Heart left ventricle (tissue), 16 donors: Measurements from ENCODE around the gene CYBA. TPM values are rescaled to one million over a fixed set of nuclear protein-coding genes. Genes with fewer than 3 reads are reported as not detected.

Experiments used
- ATAC-seq, 4 donors: fragments of 200-7000 bp; cut with Tn5 transposase; one replicate each; pipeline ENCODE4 v1.9.1; 2020 to 2022; ENCODE audit warnings: moderate library complexity in 4 of 4, mild to moderate bottlenecking in 3 of 4, moderate number of reproducible peaks in 1 of 4
- DNase-seq, 5 donors: peaks; one replicate each; pipeline ENCODE4 v3.0.0-alpha.2; 2020
- H3K27ac ChIP-seq, 12 donors: fragments of 200-600 bp; sonication (generic) in 4 of 12; one replicate each; pipeline versions ENCODE4 v1.5.0 to v1.8.0; 2016 to 2022; ENCODE audit warnings: mild to moderate bottlenecking in 2 of 12
- H3K27me3 ChIP-seq, 9 donors: fragments of 200-600 bp; sonication (generic) in 2 of 9; one replicate each; pipeline versions ENCODE4 v1.5.1 to v1.8.0; 2016 to 2022; ENCODE audit warnings: mild to moderate bottlenecking in 3 of 9
- H3K36me3 ChIP-seq, 9 donors: fragments of 200-600 bp; sonication (generic) in 2 of 9; one replicate each; pipeline versions ENCODE4 v1.5.0 to v1.8.0; 2018 to 2022; ENCODE audit warnings: mild to moderate bottlenecking in 2 of 9
- H3K4me1 ChIP-seq, 12 donors: fragments of 200-600 bp; sonication (generic) in 4 of 12; one replicate each; pipeline versions ENCODE4 v1.5.0 to v1.8.0; 2016 to 2022; ENCODE audit warnings: mild to moderate bottlenecking in 3 of 12
- H3K4me3 ChIP-seq, 12 donors: fragments of 200-600 bp; sonication (generic) in 4 of 12; one replicate each; pipeline versions ENCODE4 v1.5.0 to v1.8.0; 2017 to 2022; ENCODE audit warnings: mild to moderate bottlenecking in 9 of 12, moderate library complexity in 4 of 12
- H3K9me3 ChIP-seq, 12 donors: fragments of 200-600 bp; sonication (generic) in 4 of 12; one replicate each; pipeline versions ENCODE4 v1.5.0 to v1.8.0; 2016 to 2022; ENCODE audit warnings: mild to moderate bottlenecking in 1 of 12
- POLR2A ChIP-seq, 2 donors: fragments of 450-650 bp; IDR thresholded peaks; one replicate each; pipeline ENCODE4 v1.6.1; 2017; ENCODE audit warnings: antibody characterized with exemption in 2 of 2, mild to moderate bottlenecking in 2 of 2, moderate library complexity in 2 of 2
- WGBS, 4 donors: extraction: QIAGEN DNeasy Blood & Tissue Kit in 2 of 4; methylation state at CpG; one replicate each; pipeline versions ENCODE4 v1.1.5 to v1.1.7; 2013 to 2018; 5-methylcytosine and 5-hydroxymethylcytosine counted together
- intact Hi-C, 10 donors: fragments of 100-400 bp; cut with DNase I; formaldehyde crosslinking; loops; one replicate each; pipeline versions ENCODE4 v1.11.1 to v1.14.2; 2022
- polyA plus RNA-seq, 2 donors: library from polyadenylated mRNA; stranded (reverse); fragments of 200-250 nt; gene quantifications; one replicate each; pipeline ENCODE4 v1.2.3, GENCODE V29; 2013
- total RNA-seq, 9 donors: library from RNA; depleted of rRNA in 2 of 9; stranded (reverse); fragments of >200 nt in 2 of 9; fragmentation: NEBNext Ultra II Directional in 3 of 9; extraction: Animal tissue kit (Norgen Biotek cat#: 25700) in 3 of 9; gene quantifications; one replicate each; pipeline versions ENCODE4 v1.1.0 to v1.2.4, GENCODE V29; 2016 to 2023
- TF ChIP-seq, protein P1 (sequence below), 12 donors: fragments of 200-600 bp; sonication (generic) in 4 of 12; IDR thresholded peaks; one replicate each; pipeline versions ENCODE4 v1.5.0 to v1.8.0; 2018 to 2022; ENCODE audit warnings: antibody characterized with exemption in 12 of 12, mild to moderate bottlenecking in 5 of 12
- donor health status: ischemic (EF 13 %, LVEDD 7.1; RV severe dilation, severe dysfunction).
- donor health status: healthy with polysubstance abuse.
- donor health status: DM: no; HTN: yes; CAD: no.
- donor health status: DM: no; HTN: no; CAD: no.
- donor health status: ischemic (EF 25% LVEDD 6.9; RV normal size, moderate dysfunction).
- donor health status: ischemic (EF 25% LVEDD 5.7; RV mildly dilated, moderate dysfunction).
- donor health status: healthy.
- donor health status: DM: yes; HTN: yes; CAD: no.
- donor health status: ischemic (EF 35%, LVEDD 5.7; RV mildly dilated, moderate dysfunction).
- donor health status: nonischemic (EF 11% LVEDD 7.7; RV severe dilation, severe dysfunction).
- donor health status: DM: yes; HTN: yes; CAD: no.
- donor health status: PGD.
- donor health status: ischemic (EF 29% LVEDD 5.4; RV normal size, mild dysfunction).
- donor health status: nonischemic (EF 23%, LVEDD 6.1; RV moderate dilation, normal function).

CYBA gene
- total and polyA plus RNA-seq, 11 donors: 22.6 to 227 (median 46.5) TPM

DNA sequence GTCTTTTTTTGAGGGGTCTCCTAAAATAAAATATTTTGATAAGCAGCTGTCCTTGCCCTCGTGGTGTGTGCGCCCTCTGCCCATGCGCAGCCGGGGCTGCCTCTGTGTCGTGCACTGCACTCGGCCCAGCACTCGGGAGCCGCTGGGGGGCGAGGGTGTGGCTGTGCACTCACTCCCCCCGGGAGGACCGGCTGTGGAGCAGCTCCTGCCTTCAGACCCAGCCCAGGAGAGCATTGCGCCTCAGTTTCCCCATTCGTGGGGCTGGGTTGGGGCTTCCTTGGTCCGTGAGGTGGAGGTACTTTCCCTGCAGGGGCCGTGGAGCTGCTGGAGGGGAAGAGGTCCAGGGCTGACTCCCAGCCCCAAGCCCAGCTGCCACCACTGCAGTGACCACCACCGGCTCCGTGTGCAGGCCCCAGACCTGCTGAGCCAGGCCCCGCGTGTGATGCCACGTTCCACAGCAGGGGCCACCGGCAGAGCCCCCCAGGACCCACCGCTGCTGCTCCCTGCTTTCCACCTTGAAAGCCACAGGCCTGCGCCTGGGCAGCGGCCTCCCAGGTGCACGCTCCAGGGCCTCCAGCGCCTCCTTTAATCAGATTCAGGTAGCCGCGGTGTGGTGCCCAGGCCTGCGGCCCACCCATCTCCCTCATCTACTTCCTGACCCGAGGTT is 18.8 kb downstream of the CYBA start:
- peaks cover 0 to 42% (median 22%) of the 10 kb centered on the region in 12 donors for H3K4me1 ChIP-seq
- peak overlapping the region in 4 of 12 donors; percentile 1 to 42 (median 30) for H3K27ac ChIP-seq
- peaks cover 0 to 21% (median 0%) of the 10 kb centered on the region in 9 donors for H3K27me3 ChIP-seq
- DNase-seq: no peak
- intact Hi-C loops: no loop called here
- ATAC-seq: no peak
- H3K36me3 ChIP-seq: peaks cover 0 to 57% (median 42%) of the 10 kb centered on the region in 9 donors
- H3K4me3 ChIP-seq: no peak overlapping the region
- no peak for TF ChIP-seq POLR2A (IDR thresholded peaks at IDR 0.05)
- TF ChIP-seq, protein P1, sequence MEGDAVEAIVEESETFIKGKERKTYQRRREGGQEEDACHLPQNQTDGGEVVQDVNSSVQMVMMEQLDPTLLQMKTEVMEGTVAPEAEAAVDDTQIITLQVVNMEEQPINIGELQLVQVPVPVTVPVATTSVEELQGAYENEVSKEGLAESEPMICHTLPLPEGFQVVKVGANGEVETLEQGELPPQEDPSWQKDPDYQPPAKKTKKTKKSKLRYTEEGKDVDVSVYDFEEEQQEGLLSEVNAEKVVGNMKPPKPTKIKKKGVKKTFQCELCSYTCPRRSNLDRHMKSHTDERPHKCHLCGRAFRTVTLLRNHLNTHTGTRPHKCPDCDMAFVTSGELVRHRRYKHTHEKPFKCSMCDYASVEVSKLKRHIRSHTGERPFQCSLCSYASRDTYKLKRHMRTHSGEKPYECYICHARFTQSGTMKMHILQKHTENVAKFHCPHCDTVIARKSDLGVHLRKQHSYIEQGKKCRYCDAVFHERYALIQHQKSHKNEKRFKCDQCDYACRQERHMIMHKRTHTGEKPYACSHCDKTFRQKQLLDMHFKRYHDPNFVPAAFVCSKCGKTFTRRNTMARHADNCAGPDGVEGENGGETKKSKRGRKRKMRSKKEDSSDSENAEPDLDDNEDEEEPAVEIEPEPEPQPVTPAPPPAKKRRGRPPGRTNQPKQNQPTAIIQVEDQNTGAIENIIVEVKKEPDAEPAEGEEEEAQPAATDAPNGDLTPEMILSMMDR (IDR thresholded peaks at IDR 0.05): no peak
- H3K9me3 ChIP-seq: no peaks in the 10 kb centered on the region
- whole genome bisulfite sequencing, 4 donors: 82 to 93% (median 87%) methylated on average over 19 to 30 of the region's 30 CpGs

DNA sequence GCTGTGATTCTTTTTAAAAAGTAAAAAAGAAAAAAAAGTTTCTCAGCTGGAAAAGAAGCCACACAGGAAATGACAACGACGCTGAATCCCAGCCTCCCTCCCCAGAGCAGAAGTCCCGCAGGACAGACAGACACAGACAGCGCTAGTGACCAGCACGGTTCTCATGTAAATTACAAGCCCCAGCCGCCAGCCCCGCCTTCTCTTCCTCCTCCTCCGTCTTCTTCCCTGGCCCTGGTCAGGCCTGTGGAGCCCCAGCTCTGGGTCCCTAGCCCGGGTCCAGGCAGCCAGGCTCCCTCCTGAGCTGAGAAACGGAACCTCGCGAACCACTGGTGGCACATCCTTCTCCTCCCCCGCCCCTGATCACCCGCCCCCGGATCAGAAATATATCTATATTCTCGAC is 19.5 kb downstream of the CYBA start:
- H3K27me3 ChIP-seq: peaks cover 0 to 15% (median 0%) of the 10 kb centered on the region in 9 donors
- H3K4me3 ChIP-seq: no peak overlapping the region
- no peak for ATAC-seq
- H3K36me3 ChIP-seq: peaks cover 0 to 64% (median 49%) of the 10 kb centered on the region in 9 donors
- WGBS, 4 donors: 63 to 74% (median 70%) methylated on average over 16 of the region's 16 CpGs
- H3K27ac ChIP-seq: peak overlapping the region in 8 of 12 donors; percentile 1 to 74 (median 40)
- intact Hi-C loops: no loop called here
- no peaks in the 10 kb centered on the region for H3K9me3 ChIP-seq
- TF ChIP-seq, protein P1 (IDR thresholded peaks at IDR 0.05): no peak
- TF ChIP-seq POLR2A (IDR thresholded peaks at IDR 0.05): no peak
- H3K4me1 ChIP-seq: peaks cover 0 to 42% (median 22%) of the 10 kb centered on the region in 12 donors
- DNase-seq: peak; percentile 37 to 74 (median 50)

DNA sequence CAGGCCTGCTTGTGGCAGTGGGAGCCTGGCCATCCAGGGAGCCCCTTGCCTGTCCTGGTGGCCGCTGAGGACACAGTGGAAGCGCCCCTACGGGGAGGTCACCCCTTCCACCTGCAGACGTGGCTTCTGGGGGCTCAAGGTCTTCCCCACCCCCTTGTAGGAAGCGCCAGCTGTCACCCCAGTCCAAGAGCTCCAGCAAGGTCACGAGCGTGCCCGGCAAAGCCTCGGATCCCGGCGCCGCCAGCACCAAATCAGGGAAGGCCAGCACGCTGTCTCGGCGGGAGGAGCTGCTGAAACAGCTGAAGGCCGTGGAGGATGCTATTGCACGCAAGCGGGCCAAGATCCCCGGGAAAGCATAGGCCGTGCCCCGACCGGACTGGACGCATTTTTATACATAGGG is 19.9 kb downstream of the CYBA start:
- Histone ChIP-seq H3K9me3 (no peaks in the 10 kb centered on the region), H3K36me3 (peaks cover 0 to 68% (median 53%) of the 10 kb centered on the region in 9 donors), H3K4me3 (no peak overlapping the region), H3K27me3 (peaks cover 0 to 10% (median 0%) of the 10 kb centered on the region in 9 donors), H3K4me1 (peaks cover 0 to 42% (median 22%) of the 10 kb centered on the region in 12 donors), H3K27ac (peak overlapping the region in 9 of 12 donors; percentile 3 to 74 (median 42))
- DNase-seq (peak in 1 of 5 donors; percentile 47), ATAC-seq (no peak)
- TF ChIP-seq, protein P1 (IDR thresholded peaks at IDR 0.05): no peak
- TF ChIP-seq POLR2A (IDR thresholded peaks at IDR 0.05): no peak
- WGBS, 4 donors: 86 to 93% (median 88%) methylated on average over 16 to 23 of the region's 23 CpGs
- intact Hi-C loops: no loop called here

DNA sequence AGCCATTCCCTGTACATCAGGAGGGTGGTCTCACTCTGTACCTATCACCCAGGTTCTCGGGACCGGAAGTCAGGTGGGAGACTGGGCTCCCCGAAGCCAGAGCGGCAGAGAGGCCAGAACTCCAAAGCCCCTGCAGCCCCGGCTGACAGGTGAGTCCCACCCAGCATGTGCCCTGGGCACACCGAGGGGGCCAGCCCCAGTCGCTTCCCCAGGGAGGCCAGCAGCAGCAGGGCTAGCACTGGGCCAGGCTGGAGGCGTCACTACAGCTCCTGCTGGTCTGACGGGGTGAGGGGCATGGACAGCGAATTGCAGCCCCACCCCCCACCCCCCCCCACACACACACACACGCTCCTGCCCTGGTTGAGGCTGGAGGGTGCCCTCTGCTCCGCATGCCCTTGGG is 20.4 kb downstream of the CYBA start:
- Histone ChIP-seq H3K27ac (peak overlapping the region in 8 of 12 donors; percentile 3 to 74 (median 48)), H3K36me3 (peaks cover 0 to 73% (median 58%) of the 10 kb centered on the region in 9 donors), H3K4me3 (no peak overlapping the region), H3K4me1 (peaks cover 0 to 42% (median 19%) of the 10 kb centered on the region in 12 donors), H3K9me3 (no peaks in the 10 kb centered on the region), H3K27me3 (peaks cover 0 to 5% (median 0%) of the 10 kb centered on the region in 9 donors)
- 86 to 97% (median 92%) methylated on average over 6 to 12 of the region's 12 CpGs for WGBS, 4 donors
- peak in 1 of 5 donors; percentile 52 for DNase-seq
- TF ChIP-seq, protein P1 (IDR thresholded peaks at IDR 0.05): no peak
- no peak for TF ChIP-seq POLR2A (IDR thresholded peaks at IDR 0.05)
- no peak for ATAC-seq
- intact Hi-C loops: no loop called here
